CD4-positive, alpha-beta memory T cell (primary cell): Measurements from ENCODE around the gene SLFN5. TPM values are rescaled to one million over a fixed set of nuclear protein-coding genes. Genes with fewer than 3 reads are reported as not detected.
"Not testable (repeated sequence)": the region's sequence is repeated elsewhere in the genome, so short reads cannot be mapped to it uniquely, and the experiment has no call there.

Source experiments
- CTCF ChIA-PET: fragments of 350-600 bp; sonication (Branson Sonifier 250); formaldehyde crosslinking; loops from one replicate; lab custom pipeline; 2021; ENCODE audit warnings: inconsistent platforms; ENCODE audit not compliant: partially characterized antibody; lab: Charles Lee
- POLR2A ChIA-PET: fragments of 350-600 bp; sonication (Branson Sonifier 250); formaldehyde crosslinking; loops from one replicate; lab custom pipeline; 2021; ENCODE audit not compliant: partially characterized antibody; lab: Charles Lee
- DNase-seq, 5 donors: peaks; one replicate each; pipeline versions ENCODE4 v3.0.0 to v3.0.0-alpha.2; 2020 to 2022; ENCODE audit warnings: mixed read lengths in 1 of 5
- H3K27ac ChIP-seq: one replicate; pipeline ENCODE4 v1.7.0; 2013; ENCODE audit warnings: low read depth, low read length
- H3K27me3 ChIP-seq: 2 replicates; pipeline ENCODE4 v1.7.0; 2013; ENCODE audit warnings: mild to moderate bottlenecking, low read length, moderate library complexity; ENCODE audit not compliant: insufficient read depth
- H3K36me3 ChIP-seq: 2 replicates; pipeline ENCODE4 v1.7.0; 2013; ENCODE audit warnings: mild to moderate bottlenecking, low read length, moderate library complexity; ENCODE audit not compliant: insufficient read depth
- H3K4me1 ChIP-seq: 2 replicates; pipeline ENCODE4 v1.7.0; 2013; ENCODE audit warnings: mild to moderate bottlenecking, low read length, moderate library complexity; ENCODE audit not compliant: insufficient read depth
- H3K4me3 ChIP-seq, 2 donors: one replicate each; pipeline ENCODE4 v1.7.0; 2013; ENCODE audit warnings: low read length in 2 of 2, mild to moderate bottlenecking in 1 of 2
- H3K9me3 ChIP-seq, 2 donors: one replicate each; pipeline ENCODE4 v1.7.0; 2013; ENCODE audit warnings: low read length in 2 of 2, control low read depth in 1 of 2; ENCODE audit not compliant: control insufficient read depth in 1 of 2
- H3K27ac Mint-ChIP-seq, 7 donors: one replicate each; pipeline ENCODE4 v1.8.0; 2020 to 2021; ENCODE audit warnings: mixed read lengths in 7 of 7, mild to moderate bottlenecking in 6 of 7, inconsistent platforms in 3 of 7, moderate library complexity in 3 of 7
- H3K27me3 Mint-ChIP-seq, 2 donors: one replicate each; pipeline ENCODE4 v1.8.0; 2020 to 2021; ENCODE audit warnings: mixed read lengths in 2 of 2
- H3K36me3 Mint-ChIP-seq, 2 donors: one replicate each; pipeline ENCODE4 v1.8.0; 2020 to 2021; ENCODE audit warnings: mixed read lengths in 2 of 2, inconsistent platforms in 1 of 2, mild to moderate bottlenecking in 1 of 2
- H3K4me1 Mint-ChIP-seq, 4 donors: one replicate each; pipeline ENCODE4 v1.8.0; 2020 to 2021; ENCODE audit warnings: mixed read lengths in 4 of 4, mild to moderate bottlenecking in 1 of 4
- H3K4me3 Mint-ChIP-seq, 8 donors: one replicate each; pipeline ENCODE4 v1.8.0; 2020 to 2021; ENCODE audit warnings: mixed read lengths in 8 of 8, mild to moderate bottlenecking in 7 of 8, moderate library complexity in 6 of 8, inconsistent platforms in 3 of 8
- H3K9me3 Mint-ChIP-seq, 8 donors: one replicate each; pipeline ENCODE4 v1.8.0; 2020 to 2021; ENCODE audit warnings: mixed read lengths in 8 of 8, mild to moderate bottlenecking in 5 of 8, inconsistent platforms in 3 of 8, moderate library complexity in 1 of 8
- intact Hi-C: fragments of 100-400 bp; cut with micrococcal nuclease; formaldehyde crosslinking; loops from one replicate; pipeline ENCODE4 v1.15.1; 2023
- polyA plus RNA-seq, 2 donors: library from polyadenylated mRNA; unstranded; fragments of 300-500 nt; fragmentation: Illumina TruSeq; gene quantifications; one replicate each; pipeline ENCODE4 v1.2.3, GENCODE V29; 2021
- total RNA-seq, 2 experiments: library from RNA; stranded (reverse); gene quantifications; one replicate each; pipeline ENCODE4 v1.2.3, GENCODE V29; 2021

Gene SLFN5
- total and polyA plus RNA-seq, 4 experiments from 2014 or later, result 73.4 to 188 (median 167) TPM

DNA sequence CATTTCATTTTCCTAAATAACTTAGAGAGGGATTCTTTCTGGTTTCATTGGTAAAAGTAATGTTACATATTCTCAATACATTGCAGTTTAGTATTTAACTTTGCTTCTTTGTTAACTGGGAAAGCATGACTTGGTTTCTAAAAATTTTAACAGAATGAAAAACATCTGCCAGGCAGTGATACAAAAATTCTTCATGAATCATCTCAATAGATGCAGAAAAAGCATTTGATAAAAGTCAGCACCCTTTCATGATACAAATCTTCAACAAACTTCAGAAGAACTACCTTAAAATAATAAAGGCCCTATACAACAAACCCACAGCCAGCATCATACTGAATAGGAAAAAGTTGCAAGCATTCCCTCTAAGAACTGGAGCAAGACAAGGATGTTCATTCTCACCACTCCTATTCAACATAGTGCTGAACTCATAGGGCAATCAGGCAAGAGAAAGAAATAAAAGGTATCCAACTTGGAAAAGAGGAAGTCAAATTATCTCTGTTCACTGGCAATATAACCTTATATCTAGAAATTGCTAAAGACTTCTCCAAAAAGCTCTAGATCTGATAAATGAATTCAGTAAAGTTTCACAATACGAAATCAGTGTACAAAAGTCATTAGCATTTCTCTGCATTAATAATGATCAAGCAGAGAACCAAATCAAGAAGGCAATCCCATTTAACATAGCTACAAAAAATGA lies 50.4 kb downstream of the SLFN5 start:
- DNase-seq, result no peak
- no peak overlapping the region for H3K27ac Mint-ChIP-seq
- no peaks in the 10 kb centered on the region for H3K36me3 Mint-ChIP-seq
- no peaks in the 10 kb centered on the region for H3K27me3 ChIP-seq
- no peaks in the 10 kb centered on the region for H3K36me3 ChIP-seq
- no peak overlapping the region for H3K4me3 ChIP-seq
- ChIA-PET CTCF (no interaction called here), POLR2A (no interaction called here)
- no peak overlapping the region for H3K27ac ChIP-seq
- intact Hi-C loops, result no loop called here
- peaks cover 12 to 20% (median 14%) of the 10 kb centered on the region in 4 donors for H3K4me1 Mint-ChIP-seq
- peaks cover 7% of the 10 kb centered on the region for H3K4me1 ChIP-seq
- H3K9me3 ChIP-seq, result no peaks in the 10 kb centered on the region
- H3K4me3 Mint-ChIP-seq, result no peak overlapping the region
- no peaks in the 10 kb centered on the region for H3K27me3 Mint-ChIP-seq
- peaks cover 1 to 12% (median 5%) of the 10 kb centered on the region in 8 donors for H3K9me3 Mint-ChIP-seq

DNA sequence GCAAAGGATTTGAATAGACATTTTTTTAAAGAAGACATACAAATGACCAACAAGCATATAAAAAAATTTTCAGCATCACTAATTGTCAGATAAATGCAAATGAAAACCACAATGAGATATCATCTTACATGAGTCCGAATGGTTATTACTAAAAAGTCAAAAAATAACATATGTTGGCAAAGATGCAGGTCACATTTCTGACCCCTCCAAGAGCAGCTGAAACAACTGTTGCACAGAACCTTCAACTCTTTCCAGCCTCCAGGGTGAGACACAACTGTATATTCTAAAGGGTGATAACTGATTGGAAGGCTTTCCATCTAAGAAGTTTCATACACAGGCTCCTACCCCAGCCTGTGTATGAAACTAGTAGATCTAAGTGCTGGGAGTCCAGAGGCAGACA lies 51.9 kb downstream of the SLFN5 start:
- CTCF ChIA-PET, result no interaction called here
- Histone ChIP-seq H3K36me3 (no peaks in the 10 kb centered on the region), H3K4me3 (no peak overlapping the region), H3K27ac (no peak overlapping the region), H3K4me1 (peaks cover 2% of the 10 kb centered on the region), H3K9me3 (no peaks in the 10 kb centered on the region), H3K27me3 (no peaks in the 10 kb centered on the region)
- Mint-ChIP-seq H3K9me3 (peaks cover 1 to 11% (median 5%) of the 10 kb centered on the region in 8 donors), H3K4me1 (peaks cover 0 to 12% (median 6%) of the 10 kb centered on the region in 4 donors), H3K27ac (no peak overlapping the region), H3K4me3 (no peak overlapping the region), H3K27me3 (no peaks in the 10 kb centered on the region), H3K36me3 (no peaks in the 10 kb centered on the region)
- no peak for DNase-seq
- POLR2A ChIA-PET, result no interaction called here
- intact Hi-C loops, result no loop called here

- intact Hi-C loops, result no loop called here
- CTCF ChIA-PET, result no interaction called here
- Histone ChIP-seq H3K4me3 (no peak overlapping the region), H3K4me1 (no peaks in the 10 kb centered on the region), H3K27me3 (no peaks in the 10 kb centered on the region), H3K27ac (no peak overlapping the region), H3K36me3 (no peaks in the 10 kb centered on the region), H3K9me3 (no peaks in the 10 kb centered on the region)
- peaks cover 2 to 11% (median 5%) of the 10 kb centered on the region in 8 donors for H3K9me3 Mint-ChIP-seq
- H3K27me3 Mint-ChIP-seq, result no peaks in the 10 kb centered on the region
- H3K27ac Mint-ChIP-seq, result no peak overlapping the region
- POLR2A ChIA-PET, result no interaction called here
- H3K4me3 Mint-ChIP-seq, result no peak overlapping the region
- peaks cover 0 to 9% (median 3%) of the 10 kb centered on the region in 4 donors for H3K4me1 Mint-ChIP-seq
- DNase-seq, result no peak
- no peaks in the 10 kb centered on the region for H3K36me3 Mint-ChIP-seq
These were observed 52.8 kb downstream of the SLFN5 start for GRCh38 chr17:35295686-35296085.

DNA sequence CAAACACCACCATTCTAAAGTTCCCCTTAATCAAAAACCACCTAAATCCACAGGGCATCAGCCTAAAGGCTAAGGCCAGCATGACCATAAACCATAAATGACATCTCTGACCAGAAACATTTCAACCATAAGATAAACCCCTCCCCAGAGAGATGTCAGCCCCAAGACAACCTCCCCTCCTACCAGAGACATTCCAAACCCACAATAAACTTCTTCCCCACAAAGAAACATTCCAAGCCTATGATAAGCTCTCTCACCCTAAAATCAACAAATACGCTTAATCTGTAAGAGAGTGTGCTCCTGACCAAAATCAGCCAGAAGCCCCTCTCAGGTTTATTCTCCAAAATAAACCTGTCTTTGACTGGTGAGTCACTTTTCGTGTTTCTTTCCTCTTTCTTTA lies 54.8 kb downstream of the SLFN5 start:
- no peaks in the 10 kb centered on the region for H3K9me3 ChIP-seq
- H3K4me3 ChIP-seq, result no peak overlapping the region
- no peaks in the 10 kb centered on the region for H3K36me3 ChIP-seq
- Mint-ChIP-seq H3K36me3 (peaks cover 0 to 4% of the 10 kb centered on the region in 2 donors), H3K27ac (no peak overlapping the region), H3K9me3 (peaks cover 2 to 25% (median 12%) of the 10 kb centered on the region in 8 donors), H3K4me3 (no peak overlapping the region), H3K27me3 (no peaks in the 10 kb centered on the region), H3K4me1 (peaks cover 0 to 9% (median 3%) of the 10 kb centered on the region in 4 donors)
- no peaks in the 10 kb centered on the region for H3K27me3 ChIP-seq
- no peak overlapping the region for H3K27ac ChIP-seq
- POLR2A ChIA-PET, result interaction anchor here (1.2 to 1.5 kb wide), 3 partner anchors 236 to 281 kb away, joined by 3 to 4 read pairs (median 3); partner anchors contain the start of gene PEX12
- intact Hi-C loops, result no loop called here
- no peaks in the 10 kb centered on the region for H3K4me1 ChIP-seq
- CTCF ChIA-PET, result no interaction called here
- DNase-seq, result no peak

GRCh38 chr17:35298639-35299038 lies 55.8 kb downstream of the SLFN5 start:
- H3K27me3 Mint-ChIP-seq, result no peaks in the 10 kb centered on the region
- Histone ChIP-seq H3K4me3 (no peak overlapping the region), H3K9me3 (no peaks in the 10 kb centered on the region), H3K27ac (no peak overlapping the region), H3K4me1 (no peaks in the 10 kb centered on the region), H3K27me3 (no peaks in the 10 kb centered on the region), H3K36me3 (no peaks in the 10 kb centered on the region)
- ChIA-PET POLR2A (interaction anchor here (1.2 to 1.5 kb wide), 2 partner anchors 235 to 280 kb away, joined by 3 to 4 read pairs; partner anchors contain the start of gene PEX12), CTCF (interaction anchor here (1.0 kb wide), 1 partner anchor 15 kb away, joined by 3 read pairs; no protein-coding TSS in a partner anchor)
- H3K27ac Mint-ChIP-seq, result no peak overlapping the region
- peaks cover 2 to 34% (median 22%) of the 10 kb centered on the region in 8 donors for H3K9me3 Mint-ChIP-seq
- H3K4me3 Mint-ChIP-seq, result no peak overlapping the region
- intact Hi-C loops, result no loop called here
- peaks cover 5 to 7% of the 10 kb centered on the region in 2 donors for H3K36me3 Mint-ChIP-seq
- H3K4me1 Mint-ChIP-seq, result peaks cover 0 to 9% (median 3%) of the 10 kb centered on the region in 4 donors
- no peak for DNase-seq

DNA sequence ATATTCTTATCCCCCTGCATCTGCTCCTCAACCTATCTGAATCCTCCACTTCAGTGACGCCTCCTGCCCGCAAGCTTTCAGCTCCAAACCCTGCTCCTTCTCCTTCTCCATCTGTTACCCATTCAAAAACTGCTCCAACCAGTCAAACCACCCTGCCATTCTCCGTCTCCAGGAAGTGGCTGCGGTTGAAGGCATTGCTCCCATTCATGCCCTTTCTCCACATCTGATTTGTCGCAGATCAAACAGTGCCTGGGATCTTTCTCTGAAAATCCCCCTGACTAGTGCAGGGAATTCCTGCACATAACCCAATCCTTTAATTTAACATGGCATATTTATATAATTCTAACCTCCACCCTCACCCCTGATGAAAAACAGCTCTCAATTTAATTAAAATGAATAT lies 56.3 kb downstream of the SLFN5 start:
- no peaks in the 10 kb centered on the region for H3K27me3 Mint-ChIP-seq
- Histone ChIP-seq H3K27ac (no peak overlapping the region), H3K36me3 (no peaks in the 10 kb centered on the region), H3K9me3 (no peaks in the 10 kb centered on the region), H3K27me3 (no peaks in the 10 kb centered on the region), H3K4me3 (no peak overlapping the region), H3K4me1 (no peaks in the 10 kb centered on the region)
- intact Hi-C loops, result no loop called here
- ChIA-PET CTCF (no interaction called here), POLR2A (interaction anchor here (0.6 to 1.5 kb wide), 3 partner anchors 13 to 279 kb away, joined by 3 to 4 read pairs (median 3); partner anchors contain the start of gene PEX12)
- H3K4me3 Mint-ChIP-seq, result peak overlapping the region in 1 of 8 donors; percentile 10
- peaks cover 2 to 39% (median 27%) of the 10 kb centered on the region in 8 donors for H3K9me3 Mint-ChIP-seq
- no peak for DNase-seq
- H3K36me3 Mint-ChIP-seq, result peaks cover 10 to 11% of the 10 kb centered on the region in 2 donors
- no peak overlapping the region for H3K27ac Mint-ChIP-seq
- H3K4me1 Mint-ChIP-seq, result peaks cover 0 to 9% (median 3%) of the 10 kb centered on the region in 4 donors

DNA sequence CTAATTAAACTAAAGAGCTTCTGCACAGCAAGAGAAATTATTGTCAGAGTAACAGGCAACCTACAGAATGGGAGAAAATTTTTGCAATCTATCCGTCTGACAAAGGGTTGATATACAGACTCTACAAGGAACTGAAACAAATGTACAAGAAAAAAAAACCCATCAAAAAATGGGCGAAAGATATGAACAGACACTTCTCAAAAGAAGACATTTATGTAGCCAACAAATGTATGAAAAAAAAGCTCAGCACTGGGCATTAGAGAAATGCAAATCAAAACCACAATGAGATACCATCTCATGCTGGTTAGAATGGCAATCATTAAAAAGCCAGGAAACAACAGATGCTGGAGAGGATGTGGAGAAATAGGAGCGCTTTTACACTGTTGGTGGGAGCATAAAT lies 66.5 kb downstream of the SLFN5 start:
- POLR2A ChIA-PET, result interaction anchor here (1.0 to 11.3 kb wide), 2 partner anchors 95 to 227 kb away, joined by 4 to 316 read pairs; partner anchors contain the start of gene SLFN12L
- CTCF ChIA-PET, result interaction anchor here (1.0 kb wide), 1 partner anchor 25 kb away, joined by 3 read pairs; no protein-coding TSS in a partner anchor
- intact Hi-C loops, result not testable (repeated sequence)

More for the DNA sequence above, 66.5 kb downstream of the SLFN5 start:
- not testable (repeated sequence) for H3K36me3 ChIP-seq, H3K9me3 ChIP-seq, H3K27ac ChIP-seq, H3K27me3 ChIP-seq, H3K27me3 Mint-ChIP-seq, H3K36me3 Mint-ChIP-seq, DNase-seq, H3K4me3 ChIP-seq
- H3K4me1 ChIP-seq, result peaks cover 23% of the 10 kb centered on the region
- Mint-ChIP-seq H3K9me3 (peaks cover 0 to 15% (median 9%) of the 10 kb centered on the region in 8 donors), H3K4me3 (peak overlapping the region in 2 of 8 donors; percentile 22 to 29), H3K4me1 (peaks cover 21 to 47% (median 33%) of the 10 kb centered on the region in 4 donors), H3K27ac (peak overlapping the region in 3 of 7 donors; percentile 45 to 88 (median 64))
